HEK293 (cell line): ENCODE measurements around the gene NKG7.

Source experiments
- GLI4 ChIP-seq: fragments of 450-650 bp; formaldehyde crosslinking; IDR thresholded peaks from 2 replicates; pipeline ENCODE4 v1.5.1; 2016; ENCODE audit warnings: missing biosample characterization, missing genetic modification characterization
- KLF1 ChIP-seq: fragments of 450-650 bp; formaldehyde crosslinking; IDR thresholded peaks from 2 replicates; pipeline ENCODE4 v1.5.1; 2016; ENCODE audit warnings: missing biosample characterization, missing genetic modification characterization
- KLF10 ChIP-seq: fragments of 450-650 bp; IDR thresholded peaks from 2 replicates; pipeline ENCODE4 v1.5.1; 2018; ENCODE audit warnings: missing biosample characterization, mild to moderate bottlenecking, missing genetic modification characterization
- KLF7 ChIP-seq: fragments of 450-650 bp; formaldehyde crosslinking; IDR thresholded peaks from 2 replicates; pipeline ENCODE4 v1.5.1; 2016; ENCODE audit warnings: missing biosample characterization, missing genetic modification characterization, borderline replicate concordance
- KLF8 ChIP-seq: fragments of 450-650 bp; formaldehyde crosslinking; IDR thresholded peaks from 2 replicates; pipeline ENCODE4 v1.5.1; 2016; ENCODE audit warnings: missing biosample characterization, missing genetic modification characterization
- KLF9 ChIP-seq: fragments of 450-650 bp; formaldehyde crosslinking; IDR thresholded peaks from 2 replicates; pipeline ENCODE4 v1.5.1; 2016; ENCODE audit warnings: missing biosample characterization, missing genetic modification characterization, low read depth
- OVOL3 ChIP-seq: fragments of 450-650 bp; formaldehyde crosslinking; IDR thresholded peaks from 2 replicates; pipeline ENCODE4 v1.5.1; 2016; ENCODE audit warnings: missing biosample characterization, missing genetic modification characterization
- SCRT1 ChIP-seq: fragments of 450-650 bp; formaldehyde crosslinking; IDR thresholded peaks from 2 replicates; pipeline ENCODE4 v1.5.1; 2016; ENCODE audit warnings: missing biosample characterization, missing genetic modification characterization, borderline replicate concordance
- SCRT2 ChIP-seq: fragments of 450-650 bp; formaldehyde crosslinking; IDR thresholded peaks from 2 replicates; pipeline ENCODE4 v1.5.1; 2016; ENCODE audit warnings: missing biosample characterization, missing genetic modification characterization
- SP7 ChIP-seq: fragments of 450-650 bp; formaldehyde crosslinking; IDR thresholded peaks from 2 replicates; pipeline ENCODE4 v1.5.1; 2016; ENCODE audit warnings: missing biosample characterization, missing genetic modification characterization
- TRIM28 ChIP-seq: IDR thresholded peaks from 2 replicates; pipeline ENCODE4 v1.6.1; 2011; ENCODE audit warnings: low read length, control low read depth, borderline replicate concordance
- ZBTB20 ChIP-seq: fragments of 450-650 bp; formaldehyde crosslinking; IDR thresholded peaks from 2 replicates; pipeline ENCODE4 v1.5.1; 2016; ENCODE audit warnings: missing biosample characterization, missing genetic modification characterization
- ZEB2 ChIP-seq: fragments of 450-650 bp; formaldehyde crosslinking; IDR thresholded peaks from 2 replicates; pipeline ENCODE4 v1.5.1; 2016; ENCODE audit warnings: missing biosample characterization, missing genetic modification characterization
- ZFHX2 ChIP-seq: fragments of 450-650 bp; formaldehyde crosslinking; conservative IDR thresholded peaks from 2 replicates; pipeline ENCODE4 v1.5.1; 2016; ENCODE audit warnings: missing biosample characterization, missing genetic modification characterization
- ZFP3 ChIP-seq: fragments of 450-650 bp; formaldehyde crosslinking; IDR thresholded peaks from 2 replicates; pipeline ENCODE4 v1.5.1; 2016; ENCODE audit warnings: low read depth, missing biosample characterization, missing genetic modification characterization
- ZNF341 ChIP-seq: fragments of 450-650 bp; formaldehyde crosslinking; IDR thresholded peaks from 2 replicates; pipeline ENCODE4; 2016; ENCODE audit warnings: low read depth, missing biosample characterization, missing genetic modification characterization
- ZNF501 ChIP-seq: fragments of 450-650 bp; formaldehyde crosslinking; IDR thresholded peaks from 2 replicates; pipeline ENCODE4 v1.5.1; 2016; ENCODE audit warnings: missing biosample characterization, missing genetic modification characterization
- ZNF510 ChIP-seq: fragments of 450-650 bp; formaldehyde crosslinking; IDR thresholded peaks from 2 replicates; pipeline ENCODE4 v1.5.1; 2018; ENCODE audit warnings: mild to moderate bottlenecking, missing genetic modification characterization, missing biosample characterization; ENCODE audit not compliant: insufficient replicate concordance
- ZNF529 ChIP-seq: fragments of 450-650 bp; formaldehyde crosslinking; IDR thresholded peaks from 2 replicates; pipeline ENCODE4 v1.5.1; 2017; ENCODE audit warnings: missing genetic modification characterization, missing biosample characterization; ENCODE audit not compliant: insufficient replicate concordance
- ZNF561 ChIP-seq: fragments of 450-650 bp; IDR thresholded peaks from 2 replicates; pipeline ENCODE4 v1.5.1; 2018; ENCODE audit warnings: missing biosample characterization, missing genetic modification characterization, borderline replicate concordance
- ZNF600 ChIP-seq: fragments of 450-650 bp; formaldehyde crosslinking; IDR thresholded peaks from 2 replicates; pipeline ENCODE4 v1.5.1; 2016; ENCODE audit warnings: missing biosample characterization, missing genetic modification characterization
- ZNF629 ChIP-seq: fragments of 450-650 bp; formaldehyde crosslinking; IDR thresholded peaks from 2 replicates; pipeline ENCODE4 v1.5.1; 2017; ENCODE audit warnings: missing biosample characterization, missing genetic modification characterization
- ZNF664 ChIP-seq: fragments of 450-650 bp; formaldehyde crosslinking; IDR thresholded peaks from 2 replicates; pipeline ENCODE4 v1.5.1; 2016; ENCODE audit warnings: missing biosample characterization, missing genetic modification characterization
- ZNF677 ChIP-seq: fragments of 450-650 bp; IDR thresholded peaks from 2 replicates; pipeline ENCODE4 v1.5.0; 2018; ENCODE audit warnings: missing biosample characterization, mild to moderate bottlenecking, missing genetic modification characterization, moderate library complexity
- ZNF707 ChIP-seq: fragments of 450-650 bp; formaldehyde crosslinking; IDR thresholded peaks from 2 replicates; pipeline ENCODE4 v1.5.1; 2016; ENCODE audit warnings: missing biosample characterization, missing genetic modification characterization
- ZNF768 ChIP-seq: fragments of 450-650 bp; formaldehyde crosslinking; IDR thresholded peaks from 2 replicates; pipeline ENCODE4 v1.5.1; 2018; ENCODE audit warnings: missing biosample characterization, mild to moderate bottlenecking, missing genetic modification characterization
- TF ChIP-seq, protein P1 (sequence below): fragments of 450-650 bp; IDR thresholded peaks from 2 replicates; pipeline ENCODE4 v1.5.1; 2018; ENCODE audit warnings: missing biosample characterization, missing genetic modification characterization
- TF ChIP-seq, protein P2 (sequence below): fragments of 450-650 bp; formaldehyde crosslinking; IDR thresholded peaks from 2 replicates; pipeline ENCODE4 v1.5.1; 2016; ENCODE audit warnings: missing biosample characterization, missing genetic modification characterization
- TF ChIP-seq, protein P3 (sequence below): sonication (generic); formaldehyde crosslinking; IDR thresholded peaks from 2 replicates; pipeline ENCODE4 v1.8.1; 2022; ENCODE audit warnings: mild to moderate bottlenecking, moderate library complexity, missing genetic modification reagents
- TF ChIP-seq, protein P4 (sequence below): fragments of 450-650 bp; formaldehyde crosslinking; IDR thresholded peaks from 2 replicates; pipeline ENCODE4 v1.5.1; 2016; ENCODE audit warnings: missing biosample characterization, missing genetic modification characterization
- TF ChIP-seq, protein P5 (sequence below): fragments of 450-650 bp; formaldehyde crosslinking; IDR thresholded peaks from 2 replicates; pipeline ENCODE4 v1.5.1; 2016; ENCODE audit warnings: missing biosample characterization, missing genetic modification characterization

The NKG7 gene

DNA sequence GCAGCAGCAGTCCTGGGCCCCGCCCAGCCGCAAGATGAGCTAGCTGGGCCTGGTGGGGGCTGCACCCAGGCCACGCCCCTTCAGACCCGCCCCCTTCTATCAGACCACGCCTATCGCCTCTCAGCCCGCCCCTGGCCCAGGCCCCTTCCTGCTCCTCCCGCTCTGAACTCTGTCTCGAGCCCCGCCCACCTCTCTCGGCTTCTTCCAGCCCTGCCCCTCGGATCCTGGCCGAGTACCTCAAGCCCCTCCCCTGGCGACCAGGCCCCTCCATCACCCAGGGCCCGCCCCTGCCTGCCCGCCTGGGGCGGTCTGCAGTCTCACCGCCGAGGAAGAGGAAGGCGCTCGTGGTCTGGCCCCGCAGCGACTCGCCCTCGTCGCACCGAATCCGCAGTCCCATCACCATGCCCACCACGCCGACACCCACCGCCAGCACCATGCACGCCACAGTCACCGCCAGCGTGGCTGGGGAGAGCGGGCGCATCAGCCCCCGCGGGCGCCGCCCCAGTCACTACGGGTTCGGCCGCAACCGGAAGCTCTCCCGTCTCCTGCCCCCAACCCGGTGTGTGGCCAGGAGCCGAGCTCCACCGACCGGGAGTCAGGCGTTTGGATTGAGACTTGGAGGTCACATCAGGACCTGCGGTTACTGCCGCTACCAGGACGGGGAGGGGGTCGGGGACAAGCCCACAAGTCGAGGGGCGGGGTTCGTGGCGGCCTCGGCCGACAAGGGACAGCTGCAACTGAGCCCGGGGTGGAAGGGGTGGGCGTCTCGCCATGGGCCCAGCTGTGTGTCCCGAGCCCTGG, 4.7 kb downstream of the NKG7 start (continued):
- TF ChIP-seq KLF1 (peak; percentile 88), ZNF629 (no peak), SP7 (tag by site-specific recombination) (peak; percentile 69), ZNF707 (tag by site-specific recombination) (no peak), GLI4 (tag by site-specific recombination) (peak; percentile 72; the same call in 1 of the 2 replicates), ZNF501 (peak; percentile 66; the same call in 1 of the 2 replicates), ZNF529 (tag by site-specific recombination) (no peak), KLF9 (peak; percentile 100), ZNF561 (tag by site-specific recombination) (peak; percentile 72), ZNF600 (tag by site-specific recombination) (peak; percentile 85), SCRT1 (no peak), KLF8 (tag by site-specific recombination) (peak; percentile 99), SCRT2 (tag by site-specific recombination) (no peak), KLF10 (tag by site-specific recombination) (peak; percentile 84), ZNF510 (no peak), ZFHX2 (peak; percentile 73), TRIM28 (no peak), ZNF677 (tag by site-specific recombination) (no peak), ZNF341 (tag by site-specific recombination) (peak; percentile 53; the same call in 1 of the 2 replicates), OVOL3 (tag by site-specific recombination) (peak; percentile 48), ZFP3 (no peak), ZBTB20 (tag by site-specific recombination) (peak; percentile 72), ZEB2 (0 out of 2 replicates have a peak, but pooled peaks have one; percentile 68), KLF7 (tag by site-specific recombination) (peak; percentile 73; the same call in 1 of the 2 replicates), ZNF664 (no peak), ZNF768 (no peak)
- TF ChIP-seq, protein P1, sequence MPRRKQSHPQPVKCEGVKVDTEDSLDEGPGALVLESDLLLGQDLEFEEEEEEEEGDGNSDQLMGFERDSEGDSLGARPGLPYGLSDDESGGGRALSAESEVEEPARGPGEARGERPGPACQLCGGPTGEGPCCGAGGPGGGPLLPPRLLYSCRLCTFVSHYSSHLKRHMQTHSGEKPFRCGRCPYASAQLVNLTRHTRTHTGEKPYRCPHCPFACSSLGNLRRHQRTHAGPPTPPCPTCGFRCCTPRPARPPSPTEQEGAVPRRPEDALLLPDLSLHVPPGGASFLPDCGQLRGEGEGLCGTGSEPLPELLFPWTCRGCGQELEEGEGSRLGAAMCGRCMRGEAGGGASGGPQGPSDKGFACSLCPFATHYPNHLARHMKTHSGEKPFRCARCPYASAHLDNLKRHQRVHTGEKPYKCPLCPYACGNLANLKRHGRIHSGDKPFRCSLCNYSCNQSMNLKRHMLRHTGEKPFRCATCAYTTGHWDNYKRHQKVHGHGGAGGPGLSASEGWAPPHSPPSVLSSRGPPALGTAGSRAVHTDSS (tag by site-specific recombination), result peak; percentile 94
- TF ChIP-seq, protein P2, sequence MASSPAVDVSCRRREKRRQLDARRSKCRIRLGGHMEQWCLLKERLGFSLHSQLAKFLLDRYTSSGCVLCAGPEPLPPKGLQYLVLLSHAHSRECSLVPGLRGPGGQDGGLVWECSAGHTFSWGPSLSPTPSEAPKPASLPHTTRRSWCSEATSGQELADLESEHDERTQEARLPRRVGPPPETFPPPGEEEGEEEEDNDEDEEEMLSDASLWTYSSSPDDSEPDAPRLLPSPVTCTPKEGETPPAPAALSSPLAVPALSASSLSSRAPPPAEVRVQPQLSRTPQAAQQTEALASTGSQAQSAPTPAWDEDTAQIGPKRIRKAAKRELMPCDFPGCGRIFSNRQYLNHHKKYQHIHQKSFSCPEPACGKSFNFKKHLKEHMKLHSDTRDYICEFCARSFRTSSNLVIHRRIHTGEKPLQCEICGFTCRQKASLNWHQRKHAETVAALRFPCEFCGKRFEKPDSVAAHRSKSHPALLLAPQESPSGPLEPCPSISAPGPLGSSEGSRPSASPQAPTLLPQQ, result peak; percentile 68
- TF ChIP-seq, protein P3, sequence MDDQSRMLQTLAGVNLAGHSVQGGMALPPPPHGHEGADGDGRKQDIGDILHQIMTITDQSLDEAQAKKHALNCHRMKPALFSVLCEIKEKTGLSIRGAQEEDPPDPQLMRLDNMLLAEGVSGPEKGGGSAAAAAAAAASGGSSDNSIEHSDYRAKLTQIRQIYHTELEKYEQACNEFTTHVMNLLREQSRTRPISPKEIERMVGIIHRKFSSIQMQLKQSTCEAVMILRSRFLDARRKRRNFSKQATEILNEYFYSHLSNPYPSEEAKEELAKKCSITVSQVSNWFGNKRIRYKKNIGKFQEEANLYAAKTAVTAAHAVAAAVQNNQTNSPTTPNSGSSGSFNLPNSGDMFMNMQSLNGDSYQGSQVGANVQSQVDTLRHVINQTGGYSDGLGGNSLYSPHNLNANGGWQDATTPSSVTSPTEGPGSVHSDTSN (CRISPR knock-in tag), result 0 out of 2 replicates have a peak, but pooled peaks have one; percentile 41
- TF ChIP-seq, protein P4, sequence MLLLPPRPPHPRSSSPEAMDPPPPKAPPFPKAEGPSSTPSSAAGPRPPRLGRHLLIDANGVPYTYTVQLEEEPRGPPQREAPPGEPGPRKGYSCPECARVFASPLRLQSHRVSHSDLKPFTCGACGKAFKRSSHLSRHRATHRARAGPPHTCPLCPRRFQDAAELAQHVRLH (tag by site-specific recombination), result peak; percentile 40; the same call in 1 of the 2 replicates
- TF ChIP-seq, protein P5, sequence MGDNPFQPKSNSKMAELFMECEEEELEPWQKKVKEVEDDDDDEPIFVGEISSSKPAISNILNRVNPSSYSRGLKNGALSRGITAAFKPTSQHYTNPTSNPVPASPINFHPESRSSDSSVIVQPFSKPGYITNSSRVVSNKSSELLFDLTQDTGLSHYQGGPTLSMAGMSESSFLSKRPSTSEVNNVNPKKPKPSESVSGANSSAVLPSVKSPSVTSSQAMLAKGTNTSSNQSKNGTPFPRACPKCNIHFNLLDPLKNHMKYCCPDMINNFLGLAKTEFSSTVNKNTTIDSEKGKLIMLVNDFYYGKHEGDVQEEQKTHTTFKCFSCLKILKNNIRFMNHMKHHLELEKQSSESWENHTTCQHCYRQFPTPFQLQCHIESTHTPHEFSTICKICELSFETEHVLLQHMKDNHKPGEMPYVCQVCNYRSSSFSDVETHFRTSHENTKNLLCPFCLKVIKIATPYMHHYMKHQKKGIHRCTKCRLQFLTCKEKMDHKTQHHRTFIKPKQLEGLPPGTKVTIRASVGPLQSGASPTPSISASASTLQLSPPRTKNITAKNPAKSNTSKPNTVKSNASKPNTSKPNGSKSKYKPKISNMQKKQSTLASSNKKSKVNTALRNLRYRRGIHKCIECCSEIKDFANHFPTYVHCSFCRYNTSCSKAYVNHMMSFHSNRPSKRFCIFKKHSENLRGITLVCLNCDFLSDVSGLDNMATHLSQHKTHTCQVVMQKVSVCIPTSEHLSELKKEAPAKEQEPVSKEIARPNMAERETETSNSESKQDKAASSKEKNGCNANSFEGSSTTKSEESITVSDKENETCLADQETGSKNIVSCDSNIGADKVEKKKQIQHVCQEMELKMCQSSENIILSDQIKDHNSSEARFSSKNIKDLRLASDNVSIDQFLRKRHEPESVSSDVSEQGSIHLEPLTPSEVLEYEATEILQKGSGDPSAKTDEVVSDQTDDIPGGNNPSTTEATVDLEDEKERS, result no peak
